ENCODE measurements around the gene GDPD5.

GRCh38 chr11:75532200-75533048 lies 6.7 kb upstream of the GDPD5 start:
- TF ChIP-seq POLR2A (IDR thresholded peaks at IDR 0.05) (no peak), CTCF (IDR thresholded peaks at IDR 0.05) (peak; percentile 90 to 99 (median 94))

All from uterus (tissue), 2 donors.